H1 (cell line): ENCODE data around the gene KRTAP10-3. TPM values are rescaled to one million over a fixed set of nuclear protein-coding genes. Genes with fewer than 3 reads are reported as not detected.

Experiments
- CBX5 ChIP-seq: fragments of 300-800, 300-1000 bp; sonication (generic); IDR thresholded peaks from 2 replicates; pipeline ENCODE4 v1.7.1; 2016; ENCODE audit warnings: antibody characterized with exemption, low read length, low read depth
- CHD1 ChIP-seq: IDR thresholded peaks from 2 replicates; pipeline ENCODE4 v1.6.1; 2012; ENCODE audit warnings: low read depth, low read length, improper control_type of control experiment
- CTBP2 ChIP-seq: IDR thresholded peaks from 2 replicates; pipeline ENCODE4 v1.7.0; 2011; ENCODE audit warnings: borderline replicate concordance, mild to moderate bottlenecking, moderate library complexity, mixed read lengths, low read length; ENCODE audit not compliant: insufficient read depth, insufficient read length
- GTF2F1 ChIP-seq: IDR thresholded peaks from 2 replicates; pipeline ENCODE4 v1.6.1; 2012; ENCODE audit warnings: low read depth, low read length, improper control_type of control experiment, borderline replicate concordance
- KDM4A ChIP-seq: IDR thresholded peaks from one replicate; pipeline ENCODE4 v1.7.1; 2012; ENCODE audit warnings: low read depth, mild to moderate bottlenecking, moderate library complexity, low read length, inconsistent platforms; ENCODE audit not compliant: severe bottlenecking
- POLR2AphosphoS5 ChIP-seq: IDR thresholded peaks from 2 replicates; pipeline ENCODE4 v1.6.1; 2011; ENCODE audit warnings: low read depth, low read length
- SIN3A ChIP-seq, 2 experiments: IDR thresholded peaks in 1 of 2; conservative IDR thresholded peaks in 1 of 2; 2 replicates each; pipeline ENCODE4 v1.6.1; 2011 to 2012; ENCODE audit warnings: low read length in 2 of 2, improper control_type of control experiment in 1 of 2, low read depth in 1 of 2, mild to moderate bottlenecking in 1 of 2
- SP1 ChIP-seq: IDR thresholded peaks from 2 replicates; pipeline ENCODE4 v1.6.1; 2011; ENCODE audit warnings: low read depth, low read length
- TAF1 ChIP-seq: IDR thresholded peaks from 2 replicates; pipeline ENCODE4 v1.6.1; 2011; ENCODE audit warnings: mild to moderate bottlenecking, low read depth, low read length
- TAF7 ChIP-seq: optimal IDR thresholded peaks from 2 replicates; pipeline ENCODE3; 2011; ENCODE audit warnings: low read depth, mild to moderate bottlenecking, inconsistent platforms, low read length, moderate library complexity, borderline replicate concordance
- polyA plus RNA-seq, 7 experiments: library from polyadenylated mRNA; depleted of rRNA in 3 of 7; stranded (reverse) in 5 of 7; unstranded in 2 of 7; fragments of >200 nt in 5 of 7; fragments of 200-250 nt in 2 of 7; gene quantifications; 1 replicate in 5 of 7; 2 replicates in 1 of 7; 4 replicates in 1 of 7; pipeline versions ENCODE4 v1.2.1 to v1.2.3, GENCODE V29; 2011 to 2013; ENCODE audit warnings: missing spikeins in 2 of 7, mixed read lengths in 2 of 7
- total RNA-seq: library from RNA; stranded (reverse); fragmentation: NEBNext Ultra II Directional; extraction: Animal tissue kit (Norgen Biotek cat#: 25700); gene quantifications from 2 replicates; pipeline ENCODE4 v1.2.1, GENCODE V29; 2021
- TF ChIP-seq, protein P1 (sequence below): IDR thresholded peaks from 2 replicates; pipeline ENCODE4 v1.6.1; 2011; ENCODE audit warnings: low read depth, mild to moderate bottlenecking, low read length; ENCODE audit not compliant: insufficient read depth

KRTAP10-3 gene
- total and polyA plus RNA-seq, 2 of the 8 experiments (the other 6 are each of a cell fraction or from before 2014, with no cell fraction given): not detected

DNA sequence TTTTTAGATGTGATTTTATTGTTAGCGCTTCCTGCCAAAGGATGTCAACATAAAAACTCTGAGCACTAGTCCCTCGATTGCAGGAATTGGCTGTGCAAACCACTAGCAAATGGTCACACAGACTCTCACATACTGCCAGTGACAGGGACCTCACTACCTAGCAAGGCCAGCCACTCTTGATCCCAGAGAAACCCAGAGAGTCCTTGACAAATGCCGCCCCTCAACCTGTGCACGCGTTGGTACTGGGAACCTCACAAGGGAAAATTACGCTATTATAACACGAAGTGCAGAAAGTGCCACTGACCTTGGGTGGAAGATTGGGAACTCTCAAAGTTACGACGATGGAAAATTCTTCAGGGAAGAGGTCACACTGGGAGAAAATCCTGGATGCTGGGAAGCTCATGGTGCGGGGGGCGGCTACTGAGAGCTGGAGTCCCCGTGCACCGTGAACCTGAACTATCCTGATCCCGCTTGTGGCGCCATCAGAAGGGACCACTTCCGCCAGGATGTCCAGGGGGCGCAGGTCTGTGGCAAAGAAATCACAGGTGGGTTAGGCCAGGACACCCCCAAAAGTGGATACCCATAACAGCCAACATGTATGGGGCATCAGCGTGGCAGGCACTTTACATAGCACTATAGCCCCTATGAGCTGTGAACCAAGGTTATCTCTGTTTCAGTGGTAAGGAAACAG, 9.0 kb upstream of the KRTAP10-3 start (continued):
- no peak for TF ChIP-seq CTBP2
- TF ChIP-seq POLR2AphosphoS5: no peak
- TF ChIP-seq TAF7: no peak
- TF ChIP-seq SP1: no peak
- no peak for TF ChIP-seq CBX5
- TF ChIP-seq CHD1: no peak
- TF ChIP-seq, protein P1, sequence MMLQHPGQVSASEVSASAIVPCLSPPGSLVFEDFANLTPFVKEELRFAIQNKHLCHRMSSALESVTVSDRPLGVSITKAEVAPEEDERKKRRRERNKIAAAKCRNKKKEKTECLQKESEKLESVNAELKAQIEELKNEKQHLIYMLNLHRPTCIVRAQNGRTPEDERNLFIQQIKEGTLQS: no peak
- no peak for TF ChIP-seq TAF1
- no peak for TF ChIP-seq SIN3A (conservative IDR thresholded peaks at IDR 0.05 in 1 of 2, IDR thresholded peaks at IDR 0.05 in 1 of 2; ENCODE audit: low read depth in 1 of 2, low read length in 2 of 2)
- TF ChIP-seq KDM4A: no peak
- no peak for TF ChIP-seq GTF2F1
- TF ChIP-seq, all 59 proteins: peak for 0
